Kidney tubule cell (primary cell): ENCODE measurements around the gene FAM89B.

Experiments used
- DNase-seq: peaks from one replicate; pipeline ENCODE4 v3.0.0-alpha.2; 2018; ENCODE audit warnings: low spot score

Gene FAM89B

GRCh38 chr11:65539744-65540289 lies 32.5 kb upstream of the FAM89B start:
- peak; percentile 64 for DNase-seq

- DNase-seq: peak; percentile 89
These were observed 31.8 kb upstream of the FAM89B start for GRCh38 chr11:65540290-65541092.

DNA sequence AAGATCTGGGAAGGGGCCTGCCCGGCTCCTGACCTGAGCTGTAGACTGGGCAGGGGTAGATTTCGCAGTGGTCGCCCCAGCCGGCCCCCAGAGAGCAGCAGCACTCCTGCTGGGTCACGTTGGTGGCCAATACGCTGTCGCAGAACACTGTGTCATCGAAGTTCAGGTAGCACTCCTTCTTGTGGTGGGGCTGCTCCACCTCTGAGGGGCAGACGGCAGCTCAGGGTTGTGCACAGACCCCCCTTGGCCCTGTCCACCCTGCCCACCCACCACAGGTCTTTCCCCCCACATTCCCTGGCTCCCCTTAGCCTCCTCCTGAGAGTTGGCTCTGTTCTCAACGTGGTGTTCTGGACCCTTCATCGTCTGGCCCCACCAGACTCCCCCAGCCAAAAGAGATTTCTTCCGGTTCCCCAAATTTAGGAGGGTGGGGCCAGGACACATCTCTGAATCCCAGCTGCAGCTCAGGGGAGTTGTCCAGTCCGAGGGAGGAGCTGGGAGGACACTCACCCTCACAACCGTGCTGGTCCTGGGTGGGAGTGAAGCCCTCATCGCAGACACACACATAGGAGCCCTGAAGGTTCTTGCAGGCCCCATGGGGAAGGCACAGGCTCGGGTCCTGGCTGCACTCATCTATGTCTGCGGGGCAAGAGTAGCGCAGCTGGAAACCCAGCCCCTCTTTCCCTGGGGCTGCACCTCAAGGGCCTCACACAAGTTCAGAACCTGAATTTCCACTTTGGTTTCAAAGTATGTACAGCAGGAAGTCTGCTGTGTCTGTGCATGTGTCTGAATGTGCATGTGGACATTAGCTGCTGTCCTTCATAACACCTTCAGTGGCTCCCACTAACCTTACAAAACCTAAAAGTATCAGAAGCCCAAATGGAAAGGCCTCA lies 31.0 kb upstream of the FAM89B start:
- no peak for DNase-seq

DNA sequence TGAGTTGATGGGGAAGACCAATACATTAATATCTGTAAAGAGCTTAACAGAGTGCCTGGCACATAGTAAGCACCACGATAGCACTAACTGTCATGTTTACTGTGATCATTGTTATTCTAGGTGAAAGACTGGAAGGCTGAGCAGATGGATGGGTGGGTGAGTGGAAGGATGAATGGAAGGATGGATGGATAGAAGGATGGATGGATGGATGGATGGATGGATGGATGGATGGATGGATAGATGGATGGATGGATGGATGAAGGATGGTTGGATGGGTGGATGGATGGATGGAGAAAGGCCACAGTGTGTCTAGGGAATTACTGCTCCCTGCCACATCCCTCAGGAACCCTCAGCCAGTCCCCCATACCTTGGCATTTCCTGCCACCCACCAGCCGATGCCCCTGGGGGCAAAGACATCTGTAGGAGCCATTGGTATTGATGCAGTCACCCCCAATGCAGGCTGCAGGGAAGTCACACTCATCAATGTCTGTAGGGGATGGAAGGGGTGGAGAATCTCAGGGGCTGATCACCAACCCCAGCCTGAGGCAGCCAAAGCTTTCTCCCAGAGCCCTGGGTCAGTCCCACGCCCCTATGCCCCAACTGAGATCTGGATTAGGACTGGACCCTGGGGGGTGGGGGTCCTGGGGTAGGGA lies 29.5 kb upstream of the FAM89B start:
- DNase-seq: no peak

- DNase-seq: no peak
These were observed 26.5 kb upstream of the FAM89B start for GRCh38 chr11:65545853-65546216.

DNA sequence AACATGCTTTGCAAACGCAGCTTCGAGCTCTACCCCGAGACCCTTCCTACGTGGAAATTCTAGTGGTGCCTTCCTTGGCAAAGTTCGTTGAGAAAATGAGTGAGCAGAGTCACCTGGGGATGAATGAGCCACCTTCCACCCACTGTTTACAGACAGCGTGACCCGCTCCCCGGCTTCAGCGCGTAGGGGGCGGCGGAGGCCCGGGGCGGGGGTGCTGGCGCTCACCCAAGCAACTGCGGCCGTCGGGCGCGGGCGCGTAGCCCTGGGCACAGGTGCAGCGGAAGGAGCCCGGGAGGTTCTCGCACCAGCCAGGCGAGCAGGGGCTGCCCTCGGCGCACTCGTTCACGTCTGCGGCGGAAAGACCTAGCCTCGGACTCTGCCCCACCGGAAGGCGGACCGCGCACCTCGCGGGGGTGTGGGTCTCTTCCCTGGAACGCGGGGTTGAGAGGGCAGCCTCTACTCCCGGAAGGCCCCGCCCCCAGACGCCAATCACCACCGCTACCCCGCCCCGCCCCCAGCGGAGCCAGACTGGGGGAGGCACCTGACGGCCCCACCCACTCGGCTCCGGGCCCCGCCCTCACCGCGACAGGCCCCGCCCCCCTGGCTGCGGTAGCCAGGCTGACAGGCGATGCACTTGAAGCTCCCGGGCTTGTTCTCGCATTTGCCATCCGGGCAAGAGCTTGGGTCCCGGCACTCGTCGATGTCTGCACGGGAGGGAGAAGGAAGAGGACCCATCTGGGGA lies 25.9 kb upstream of the FAM89B start:
- peak; percentile 86 for DNase-seq

DNA sequence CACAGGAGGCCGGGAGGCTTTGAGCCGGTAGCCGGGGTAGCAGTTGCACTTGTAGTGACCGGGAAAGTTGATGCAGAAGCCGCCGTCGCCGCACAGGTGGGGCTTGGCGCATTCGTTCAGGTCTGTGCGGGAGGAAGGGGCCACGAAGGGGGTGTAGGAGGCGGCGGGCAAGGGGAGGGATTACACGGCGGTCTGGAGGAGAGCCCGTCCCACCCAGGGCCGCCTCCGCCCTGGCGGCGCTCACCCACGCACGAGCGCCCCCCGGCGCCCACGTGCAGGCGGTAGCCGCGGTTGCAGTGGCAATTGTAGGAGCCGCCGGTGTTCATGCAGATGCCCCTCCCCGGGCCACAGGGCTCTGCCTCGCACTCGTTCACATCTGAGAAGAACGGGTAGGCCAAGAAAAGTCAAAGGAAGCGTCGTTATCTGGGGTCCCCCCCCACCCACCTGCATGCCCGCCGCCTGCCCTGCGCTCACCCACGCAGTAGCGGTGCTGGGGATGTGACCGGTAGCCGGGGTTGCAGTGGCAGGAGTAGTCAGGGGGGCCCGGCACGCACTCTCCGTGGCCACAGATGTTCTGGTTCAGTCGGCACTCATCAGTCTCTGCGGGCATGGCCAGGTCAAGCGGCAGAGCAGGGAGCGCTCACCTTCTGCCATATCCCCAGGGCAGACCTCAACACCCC lies 24.8 kb upstream of the FAM89B start:
- DNase-seq: no peak

GRCh38 chr11:65548395-65548794 lies 23.9 kb upstream of the FAM89B start:
- DNase-seq: no peak

GRCh38 chr11:65549096-65549495 lies 23.2 kb upstream of the FAM89B start:
- peak; percentile 73 for DNase-seq

DNA sequence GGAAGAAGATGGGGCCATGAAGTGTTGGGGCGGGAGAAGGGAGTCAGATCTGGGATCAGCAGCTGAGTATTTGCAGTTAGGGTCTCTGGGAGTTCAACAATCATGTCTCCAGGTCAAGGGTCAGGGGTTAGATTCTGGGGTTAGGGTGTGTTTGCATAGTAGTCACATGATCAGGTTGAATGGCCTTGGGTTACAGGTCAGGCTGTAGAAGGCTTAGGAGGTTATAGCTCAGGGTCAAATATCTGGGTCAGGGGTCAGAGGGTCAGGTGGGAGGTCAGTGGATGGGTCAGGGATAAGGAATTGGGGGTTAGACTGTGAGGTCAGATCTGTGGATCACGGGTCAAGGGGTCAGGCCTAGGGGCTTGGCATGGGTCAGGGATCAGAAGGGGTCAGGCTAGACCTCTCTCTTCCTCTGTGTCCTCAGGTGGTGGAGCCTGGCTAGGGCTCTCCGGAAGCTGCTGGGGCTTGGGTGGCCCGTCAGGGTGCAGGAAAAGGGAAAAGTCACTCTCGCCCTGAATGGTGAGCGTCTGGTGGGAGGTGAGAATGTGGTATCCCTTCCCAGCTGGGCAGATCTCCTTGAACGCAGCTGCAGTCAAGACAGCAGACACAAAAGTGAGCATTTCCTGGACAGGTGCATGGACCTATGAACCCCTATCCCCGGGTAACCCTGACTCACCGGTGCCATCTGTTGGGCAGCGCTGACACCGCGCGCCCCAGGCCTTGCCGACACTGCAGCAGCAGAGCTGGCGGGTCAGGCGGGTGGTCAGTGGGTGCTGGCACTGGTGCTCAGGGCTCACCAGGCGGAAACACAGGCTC lies 20.6 kb upstream of the FAM89B start:
- DNase-seq: peak; percentile 69

- no peak for DNase-seq
These were observed 19.9 kb upstream of the FAM89B start for GRCh38 chr11:65552388-65552951.

DNA sequence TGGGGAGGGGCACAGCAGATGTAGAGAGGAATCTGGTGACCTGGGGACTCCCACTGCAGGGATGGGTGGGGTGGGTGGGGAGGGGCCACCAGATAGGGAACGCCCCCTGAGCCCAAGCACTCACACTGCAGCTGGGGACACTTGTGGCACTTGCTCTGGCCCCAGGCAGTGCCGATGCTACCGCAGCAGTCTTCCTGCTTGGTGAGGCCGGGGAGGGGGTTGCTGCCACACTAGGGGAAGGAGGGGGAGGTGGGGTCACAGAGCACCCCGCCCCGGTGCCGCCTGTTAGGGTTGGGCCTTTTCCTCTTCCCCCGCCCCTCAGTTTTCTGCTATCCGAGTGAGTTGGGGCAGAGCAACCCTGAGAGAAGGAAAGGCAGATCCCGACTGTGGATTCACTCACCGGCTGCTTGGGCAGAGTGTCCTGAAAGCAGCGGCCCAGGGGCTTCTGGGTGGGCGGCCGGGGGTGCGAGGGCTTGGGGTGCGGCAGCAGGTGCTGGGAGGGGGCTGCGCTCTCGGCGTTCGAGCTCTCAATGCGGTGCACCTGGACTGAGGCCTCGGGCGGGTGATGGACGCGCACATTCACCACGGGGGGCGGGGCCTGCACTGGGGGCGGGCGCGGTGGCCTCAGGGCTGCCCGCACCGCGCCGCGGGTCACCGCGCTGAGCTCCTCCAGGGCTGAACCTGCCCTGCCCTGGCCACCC lies 18.9 kb upstream of the FAM89B start:
- DNase-seq: no peak

- DNase-seq: no peak
These were observed 18.1 kb upstream of the FAM89B start for GRCh38 chr11:65554057-65554818.

- DNase-seq: no peak
These were observed 17.4 kb upstream of the FAM89B start for GRCh38 chr11:65554842-65555430.

DNA sequence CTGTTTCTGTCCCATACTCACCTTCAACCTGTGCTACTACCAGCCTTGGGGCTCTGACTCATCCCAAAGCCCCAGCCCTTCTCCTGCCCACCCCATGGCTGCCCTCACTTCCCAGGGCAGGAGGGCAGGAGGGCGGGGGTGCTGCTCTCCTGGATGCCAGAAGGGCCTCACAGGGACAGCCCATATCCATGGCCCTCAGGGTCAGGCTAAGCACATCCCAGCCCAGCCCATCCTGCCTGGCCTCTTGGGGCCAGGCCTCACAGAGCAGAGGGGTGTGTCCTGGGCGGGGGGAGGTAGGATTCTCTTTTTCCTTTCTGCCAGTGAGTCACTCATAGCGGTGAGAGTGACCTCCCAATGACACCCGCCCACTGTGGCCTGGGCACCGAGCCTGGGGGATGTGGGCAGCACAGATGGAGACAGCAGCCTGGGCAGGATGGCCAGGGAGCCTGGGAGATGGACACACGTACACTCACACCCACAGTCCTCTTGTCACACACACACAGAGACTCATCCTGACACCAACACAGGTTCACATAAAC lies 16.6 kb upstream of the FAM89B start:
- DNase-seq: peak; percentile 94

DNA sequence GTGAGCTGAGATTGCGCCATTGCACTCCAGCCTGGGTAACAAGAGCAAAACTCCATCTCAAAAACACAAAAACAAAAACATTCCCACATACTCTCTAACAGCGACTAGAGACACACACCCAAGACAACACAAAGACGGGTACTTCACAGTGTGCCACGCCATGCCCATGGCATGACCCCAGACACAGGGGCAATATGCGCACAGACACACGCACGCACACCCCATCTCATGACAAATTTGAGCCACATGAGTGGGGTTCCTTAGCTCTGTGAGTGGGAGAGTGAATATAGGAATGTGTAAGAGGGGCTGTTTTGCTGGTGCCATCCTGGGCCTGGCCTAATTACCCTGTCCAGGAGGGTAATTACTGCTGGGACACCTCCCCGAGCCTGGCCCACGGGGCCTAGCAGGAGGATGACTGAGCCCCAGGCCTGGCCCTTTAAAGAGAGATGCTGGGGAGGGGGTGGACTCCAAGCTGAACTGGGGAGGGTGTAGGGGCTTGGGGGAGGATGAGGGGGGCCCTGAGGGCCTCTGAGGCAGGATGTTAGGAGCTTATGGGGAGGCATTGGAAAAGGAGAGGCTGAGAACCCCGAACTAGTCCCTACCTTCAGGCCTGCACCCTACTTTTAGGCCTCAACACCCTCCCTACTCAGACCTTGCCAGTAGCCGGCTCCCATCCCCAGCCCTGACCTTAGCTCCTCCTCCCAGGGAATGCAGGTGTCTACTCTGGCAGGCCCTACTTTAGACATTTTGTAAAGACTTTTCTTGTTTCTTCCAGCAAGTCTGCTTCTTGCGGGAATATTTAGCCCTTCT lies 15.7 kb upstream of the FAM89B start:
- peak; percentile 30 for DNase-seq
